PC-3 (cell line): ENCODE data around the gene PELO.

Experiments
- EZH2 ChIP-seq: fragments of 300-600 bp; sonication (generic); IDR thresholded peaks from one replicate; pipeline ENCODE4 v1.6.1; 2017; ENCODE audit warnings: antibody characterized with exemption, mild to moderate bottlenecking, low read length; ENCODE audit not compliant: unreplicated experiment
- EZH2phosphoT487 ChIP-seq: fragments of 300-600 bp; sonication (generic); IDR thresholded peaks from 2 replicates; pipeline ENCODE4 v1.6.1; 2018; ENCODE audit warnings: mild to moderate bottlenecking, antibody characterized with exemption, low read length, borderline replicate concordance
- TF ChIP-seq, protein P1 (sequence below): fragments of 300-600 bp; sonication (generic); conservative IDR thresholded peaks from 2 replicates; pipeline ENCODE4 v1.5.1; 2017; ENCODE audit warnings: antibody characterized with exemption, low read depth, mild to moderate bottlenecking, low read length

- TF ChIP-seq, protein P1, sequence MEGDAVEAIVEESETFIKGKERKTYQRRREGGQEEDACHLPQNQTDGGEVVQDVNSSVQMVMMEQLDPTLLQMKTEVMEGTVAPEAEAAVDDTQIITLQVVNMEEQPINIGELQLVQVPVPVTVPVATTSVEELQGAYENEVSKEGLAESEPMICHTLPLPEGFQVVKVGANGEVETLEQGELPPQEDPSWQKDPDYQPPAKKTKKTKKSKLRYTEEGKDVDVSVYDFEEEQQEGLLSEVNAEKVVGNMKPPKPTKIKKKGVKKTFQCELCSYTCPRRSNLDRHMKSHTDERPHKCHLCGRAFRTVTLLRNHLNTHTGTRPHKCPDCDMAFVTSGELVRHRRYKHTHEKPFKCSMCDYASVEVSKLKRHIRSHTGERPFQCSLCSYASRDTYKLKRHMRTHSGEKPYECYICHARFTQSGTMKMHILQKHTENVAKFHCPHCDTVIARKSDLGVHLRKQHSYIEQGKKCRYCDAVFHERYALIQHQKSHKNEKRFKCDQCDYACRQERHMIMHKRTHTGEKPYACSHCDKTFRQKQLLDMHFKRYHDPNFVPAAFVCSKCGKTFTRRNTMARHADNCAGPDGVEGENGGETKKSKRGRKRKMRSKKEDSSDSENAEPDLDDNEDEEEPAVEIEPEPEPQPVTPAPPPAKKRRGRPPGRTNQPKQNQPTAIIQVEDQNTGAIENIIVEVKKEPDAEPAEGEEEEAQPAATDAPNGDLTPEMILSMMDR = no peak
- no peak for TF ChIP-seq EZH2
- TF ChIP-seq EZH2phosphoT487 = no peak
These were observed 26.8 kb downstream of the PELO start for GRCh38 chr5:52814352-52815148.
